ENCODE measurements around the gene LITAF.

DNA sequence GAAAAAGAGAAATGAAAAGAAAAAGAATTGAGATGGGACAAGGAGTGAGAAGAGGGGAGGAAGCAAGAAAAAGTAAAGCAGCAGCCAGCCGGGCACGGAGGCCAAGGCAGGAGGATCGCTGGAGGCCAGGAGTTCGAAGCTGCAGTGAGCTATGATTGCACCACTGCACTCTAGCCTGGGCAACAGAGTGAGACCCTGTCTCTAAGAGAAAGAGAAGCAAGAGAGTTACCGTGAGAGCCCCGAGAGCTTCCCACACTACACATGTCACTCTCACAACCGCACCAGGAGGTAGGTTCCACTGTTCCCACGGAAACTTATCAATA, 18.8 kb upstream of the LITAF start:
- TF ChIP-seq, protein P1, sequence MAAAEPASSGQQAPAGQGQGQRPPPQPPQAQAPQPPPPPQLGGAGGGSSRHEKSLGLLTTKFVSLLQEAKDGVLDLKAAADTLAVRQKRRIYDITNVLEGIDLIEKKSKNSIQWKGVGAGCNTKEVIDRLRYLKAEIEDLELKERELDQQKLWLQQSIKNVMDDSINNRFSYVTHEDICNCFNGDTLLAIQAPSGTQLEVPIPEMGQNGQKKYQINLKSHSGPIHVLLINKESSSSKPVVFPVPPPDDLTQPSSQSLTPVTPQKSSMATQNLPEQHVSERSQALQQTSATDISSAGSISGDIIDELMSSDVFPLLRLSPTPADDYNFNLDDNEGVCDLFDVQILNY (CRISPR knock-in tag; IDR thresholded peaks at IDR 0.05): no peak
- TF ChIP-seq, protein P2, sequence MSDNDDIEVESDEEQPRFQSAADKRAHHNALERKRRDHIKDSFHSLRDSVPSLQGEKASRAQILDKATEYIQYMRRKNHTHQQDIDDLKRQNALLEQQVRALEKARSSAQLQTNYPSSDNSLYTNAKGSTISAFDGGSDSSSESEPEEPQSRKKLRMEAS (CRISPR knock-in tag; IDR thresholded peaks at IDR 0.05): no peak
